ENCODE data around the gene USP27X. TPM values are rescaled to one million over a fixed set of nuclear protein-coding genes. Genes with fewer than 3 reads are reported as not detected.

USP27X gene
- total and polyA plus RNA-seq, 4 donors, result 0.26 to 4.7 (median 1.2) TPM

- WGBS, result 22% methylated on average over 8 of the region's 8 CpGs
- no peak for DNase-seq (ENCODE audit: low spot score)
- H3K27ac ChIP-seq (ENCODE audit: low read depth in 1 of 2, low read length in 2 of 2), result no peak overlapping the region
Observed at GRCh38 chrX:49915361-49916222, 36.3 kb downstream of the USP27X start.

DNA sequence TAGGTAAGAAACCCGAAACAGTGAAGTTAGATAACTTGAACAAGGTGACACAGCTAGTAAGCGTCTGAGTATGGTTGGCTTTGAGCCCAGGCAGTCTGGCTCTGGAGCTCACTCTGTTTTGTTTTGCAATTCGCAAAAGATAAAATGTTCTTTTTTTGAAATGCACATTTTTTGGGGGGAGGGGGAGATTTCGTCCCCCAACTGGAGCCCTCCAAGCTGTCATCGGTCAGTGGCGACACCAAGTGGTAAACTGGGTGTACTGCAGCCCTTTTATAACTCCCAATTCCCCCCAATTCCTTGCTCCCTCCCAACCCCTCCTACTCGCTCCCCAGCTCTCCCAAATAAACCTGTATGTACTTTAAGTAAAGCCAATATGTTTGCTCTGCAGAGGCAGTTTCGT, 40.3 kb downstream of the USP27X start:
- no peaks in the 10 kb centered on the region for H3K36me3 ChIP-seq (ENCODE audit: control insufficient read depth in 4 of 4, insufficient read depth in 3 of 4, low read depth in 1 of 4, low read length in 3 of 4)
- no peaks in the 10 kb centered on the region for H3K9me3 ChIP-seq (ENCODE audit: control insufficient read depth in 4 of 4, low read length in 3 of 4)
- 4% methylated on average over 8 of the region's 8 CpGs for WGBS
- TF ChIP-seq, protein P1, sequence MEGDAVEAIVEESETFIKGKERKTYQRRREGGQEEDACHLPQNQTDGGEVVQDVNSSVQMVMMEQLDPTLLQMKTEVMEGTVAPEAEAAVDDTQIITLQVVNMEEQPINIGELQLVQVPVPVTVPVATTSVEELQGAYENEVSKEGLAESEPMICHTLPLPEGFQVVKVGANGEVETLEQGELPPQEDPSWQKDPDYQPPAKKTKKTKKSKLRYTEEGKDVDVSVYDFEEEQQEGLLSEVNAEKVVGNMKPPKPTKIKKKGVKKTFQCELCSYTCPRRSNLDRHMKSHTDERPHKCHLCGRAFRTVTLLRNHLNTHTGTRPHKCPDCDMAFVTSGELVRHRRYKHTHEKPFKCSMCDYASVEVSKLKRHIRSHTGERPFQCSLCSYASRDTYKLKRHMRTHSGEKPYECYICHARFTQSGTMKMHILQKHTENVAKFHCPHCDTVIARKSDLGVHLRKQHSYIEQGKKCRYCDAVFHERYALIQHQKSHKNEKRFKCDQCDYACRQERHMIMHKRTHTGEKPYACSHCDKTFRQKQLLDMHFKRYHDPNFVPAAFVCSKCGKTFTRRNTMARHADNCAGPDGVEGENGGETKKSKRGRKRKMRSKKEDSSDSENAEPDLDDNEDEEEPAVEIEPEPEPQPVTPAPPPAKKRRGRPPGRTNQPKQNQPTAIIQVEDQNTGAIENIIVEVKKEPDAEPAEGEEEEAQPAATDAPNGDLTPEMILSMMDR (IDR thresholded peaks at IDR 0.05; ENCODE audit: low read depth, low read length, missing input control), result peak; percentile 65
- TF ChIP-seq FOXA2 (IDR thresholded peaks at IDR 0.05) (no peak), HNF4G (IDR thresholded peaks at IDR 0.05) (no peak), RAD21 (IDR thresholded peaks at IDR 0.05) (peak; percentile 63 to 77), HNF4A (conservative IDR thresholded peaks at IDR 0.05) (no peak), NR2F2 (IDR thresholded peaks at IDR 0.05) (no peak)
- TF ChIP-seq, protein P2, sequence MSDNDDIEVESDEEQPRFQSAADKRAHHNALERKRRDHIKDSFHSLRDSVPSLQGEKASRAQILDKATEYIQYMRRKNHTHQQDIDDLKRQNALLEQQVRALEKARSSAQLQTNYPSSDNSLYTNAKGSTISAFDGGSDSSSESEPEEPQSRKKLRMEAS (IDR thresholded peaks at IDR 0.05), result no peak
- H3K9ac ChIP-seq (ENCODE audit: low read depth in 1 of 2, low read length in 2 of 2), result no peak overlapping the region
- peaks cover 0 to 2% (median 0%) of the 10 kb centered on the region in 4 donors for H3K27me3 ChIP-seq (ENCODE audit: control insufficient read depth in 4 of 4, insufficient read depth in 4 of 4, low read length in 3 of 4)
- no peak overlapping the region for H3K27ac ChIP-seq (ENCODE audit: low read depth in 1 of 2, low read length in 2 of 2)
- DNase-seq (ENCODE audit: low spot score), result peak; percentile 37
- H3K4me1 ChIP-seq (ENCODE audit: control insufficient read depth in 4 of 4, insufficient read depth in 4 of 4, low read length in 3 of 4), result peaks cover 0 to 17% (median 5%) of the 10 kb centered on the region in 4 donors
- no peak overlapping the region for H3K4me3 ChIP-seq (ENCODE audit: low read depth in 1 of 3, low read length in 3 of 3)

More at GRCh38 chrX:49915361-49916222, 36.3 kb downstream of the USP27X start:
- TF ChIP-seq, protein P3, sequence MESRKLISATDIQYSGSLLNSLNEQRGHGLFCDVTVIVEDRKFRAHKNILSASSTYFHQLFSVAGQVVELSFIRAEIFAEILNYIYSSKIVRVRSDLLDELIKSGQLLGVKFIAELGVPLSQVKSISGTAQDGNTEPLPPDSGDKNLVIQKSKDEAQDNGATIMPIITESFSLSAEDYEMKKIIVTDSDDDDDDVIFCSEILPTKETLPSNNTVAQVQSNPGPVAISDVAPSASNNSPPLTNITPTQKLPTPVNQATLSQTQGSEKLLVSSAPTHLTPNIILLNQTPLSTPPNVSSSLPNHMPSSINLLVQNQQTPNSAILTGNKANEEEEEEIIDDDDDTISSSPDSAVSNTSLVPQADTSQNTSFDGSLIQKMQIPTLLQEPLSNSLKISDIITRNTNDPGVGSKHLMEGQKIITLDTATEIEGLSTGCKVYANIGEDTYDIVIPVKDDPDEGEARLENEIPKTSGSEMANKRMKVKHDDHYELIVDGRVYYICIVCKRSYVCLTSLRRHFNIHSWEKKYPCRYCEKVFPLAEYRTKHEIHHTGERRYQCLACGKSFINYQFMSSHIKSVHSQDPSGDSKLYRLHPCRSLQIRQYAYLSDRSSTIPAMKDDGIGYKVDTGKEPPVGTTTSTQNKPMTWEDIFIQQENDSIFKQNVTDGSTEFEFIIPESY (IDR thresholded peaks at IDR 0.05), result no peak
- TF ChIP-seq RAD21 (IDR thresholded peaks at IDR 0.05) (peak; percentile 81 to 89), TAF1 (conservative IDR thresholded peaks at IDR 0.05) (no peak), SP1 (IDR thresholded peaks at IDR 0.05) (no peak), JUND (IDR thresholded peaks at IDR 0.05) (no peak)
- TF ChIP-seq, protein P1 (IDR thresholded peaks at IDR 0.05; ENCODE audit: low read depth, low read length, missing input control), result peak; percentile 83
- no peak overlapping the region for H3K4me3 ChIP-seq (ENCODE audit: low read depth in 1 of 3, low read length in 3 of 3)
- peaks cover 0 to 2% (median 0%) of the 10 kb centered on the region in 4 donors for H3K27me3 ChIP-seq (ENCODE audit: control insufficient read depth in 4 of 4, insufficient read depth in 4 of 4, low read length in 3 of 4)
- H3K36me3 ChIP-seq (ENCODE audit: control insufficient read depth in 4 of 4, insufficient read depth in 3 of 4, low read depth in 1 of 4, low read length in 3 of 4), result no peaks in the 10 kb centered on the region
- no peaks in the 10 kb centered on the region for H3K9me3 ChIP-seq (ENCODE audit: control insufficient read depth in 4 of 4, low read length in 3 of 4)
- peaks cover 0 to 11% (median 3%) of the 10 kb centered on the region in 4 donors for H3K4me1 ChIP-seq (ENCODE audit: control insufficient read depth in 4 of 4, insufficient read depth in 4 of 4, low read length in 3 of 4)
- no peak overlapping the region for H3K9ac ChIP-seq (ENCODE audit: low read depth in 1 of 2, low read length in 2 of 2)

Measured in liver (tissue), 9 donors.